Right lobe of liver (tissue), 4 donors: ENCODE results near the gene SLC39A7.

Experiments
- CTCF ChIP-seq, 4 donors: fragments of 200-600 bp in 3 of 4; fragments of 450-650 bp in 1 of 4; IDR thresholded peaks; one replicate each; pipeline versions ENCODE4 v1.5.1 to v1.8.0; 2016 to 2022; ENCODE audit warnings: antibody characterized with exemption in 4 of 4, mild to moderate bottlenecking in 2 of 4
- POLR2A ChIP-seq: fragments of 450-650 bp; IDR thresholded peaks from one replicate; pipeline ENCODE4 v1.6.1; 2017; ENCODE audit warnings: antibody characterized with exemption, mild to moderate bottlenecking
- donor health status: DM: no; HTN: no; CAD: no.
- donor health status: DM: no; HTN: no; CAD: no.
- donor health status: DM: no; HTN: yes; CAD: no.

- TF ChIP-seq CTCF (IDR thresholded peaks at IDR 0.05): peak; percentile 93 to 98 (median 98)
- no peak for TF ChIP-seq POLR2A
These were observed 47.4 kb downstream of the SLC39A7 start for GRCh38 chr6:33247977-33248642.
